Peyer's patch (tissue), 4 donors: ENCODE data around the gene FAM187B.

ENCODE experiments used
- POLR2A ChIP-seq, 2 donors: fragments of 450-650 bp; IDR thresholded peaks; one replicate each; pipeline ENCODE4 v1.5.1; 2017; ENCODE audit warnings: antibody characterized with exemption in 2 of 2, mild to moderate bottlenecking in 2 of 2, moderate library complexity in 2 of 2
- TF ChIP-seq, protein P1 (sequence below), 6 experiments: fragments of 450-650 bp in 4 of 6; fragments of 200-600 bp in 2 of 6; sonication (generic) in 1 of 6; IDR thresholded peaks; one replicate each; pipeline ENCODE4 v1.5.1; 2017 to 2019; ENCODE audit warnings: antibody characterized with exemption in 6 of 6, mild to moderate bottlenecking in 3 of 6, moderate library complexity in 1 of 6

DNA sequence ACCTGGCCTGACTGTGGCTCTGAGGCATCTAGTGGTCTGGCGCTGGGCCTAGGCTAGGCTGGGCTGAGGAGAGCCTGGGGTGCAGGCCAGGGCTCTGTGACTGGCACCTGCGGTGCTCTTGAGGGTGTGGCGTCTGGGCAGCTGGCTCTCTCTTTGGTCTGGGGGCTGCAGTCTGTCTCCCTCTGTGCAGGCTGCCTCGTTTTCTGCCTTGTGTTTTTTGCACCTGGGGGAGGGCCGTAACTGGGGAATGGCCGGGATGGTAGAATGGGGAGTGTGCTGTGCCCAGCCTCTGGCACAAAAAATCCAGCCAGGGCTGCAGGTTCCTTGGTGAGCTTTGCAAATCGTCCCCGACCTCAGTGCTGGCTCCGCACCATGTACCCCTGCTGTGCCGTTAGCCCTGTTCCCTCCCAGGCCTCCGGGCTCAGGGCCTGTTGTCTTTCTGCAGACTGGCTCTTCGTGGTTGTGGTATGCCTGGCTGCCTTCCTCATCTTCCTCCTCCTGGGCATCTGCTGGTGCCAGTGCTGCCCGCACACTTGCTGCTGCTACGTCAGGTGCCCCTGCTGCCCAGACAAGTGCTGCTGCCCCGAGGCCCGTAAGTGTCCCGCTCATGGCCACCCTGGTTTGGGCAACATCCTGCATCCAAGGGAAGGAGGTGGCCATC, 33.7 kb upstream of the FAM187B start:
- TF ChIP-seq, protein P1, sequence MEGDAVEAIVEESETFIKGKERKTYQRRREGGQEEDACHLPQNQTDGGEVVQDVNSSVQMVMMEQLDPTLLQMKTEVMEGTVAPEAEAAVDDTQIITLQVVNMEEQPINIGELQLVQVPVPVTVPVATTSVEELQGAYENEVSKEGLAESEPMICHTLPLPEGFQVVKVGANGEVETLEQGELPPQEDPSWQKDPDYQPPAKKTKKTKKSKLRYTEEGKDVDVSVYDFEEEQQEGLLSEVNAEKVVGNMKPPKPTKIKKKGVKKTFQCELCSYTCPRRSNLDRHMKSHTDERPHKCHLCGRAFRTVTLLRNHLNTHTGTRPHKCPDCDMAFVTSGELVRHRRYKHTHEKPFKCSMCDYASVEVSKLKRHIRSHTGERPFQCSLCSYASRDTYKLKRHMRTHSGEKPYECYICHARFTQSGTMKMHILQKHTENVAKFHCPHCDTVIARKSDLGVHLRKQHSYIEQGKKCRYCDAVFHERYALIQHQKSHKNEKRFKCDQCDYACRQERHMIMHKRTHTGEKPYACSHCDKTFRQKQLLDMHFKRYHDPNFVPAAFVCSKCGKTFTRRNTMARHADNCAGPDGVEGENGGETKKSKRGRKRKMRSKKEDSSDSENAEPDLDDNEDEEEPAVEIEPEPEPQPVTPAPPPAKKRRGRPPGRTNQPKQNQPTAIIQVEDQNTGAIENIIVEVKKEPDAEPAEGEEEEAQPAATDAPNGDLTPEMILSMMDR (IDR thresholded peaks at IDR 0.05), result no peak
- no peak for TF ChIP-seq POLR2A (IDR thresholded peaks at IDR 0.05)
